Mesendoderm (in vitro differentiated cells): ENCODE data around the gene KCNB1.
A peak's percentile ranks its signal among the peaks of the same experiment; 100 is the strongest.

Source experiments
- DNase-seq: peaks from one replicate; pipeline ENCODE4 v3.0.0; 2013
- H2AK5ac ChIP-seq: 2 replicates; pipeline ENCODE4 v1.6.1; 2013; ENCODE audit warnings: low read length, inconsistent platforms
- H2BK120ac ChIP-seq: 2 replicates; pipeline ENCODE4 v1.6.1; 2013; ENCODE audit warnings: low read depth, mild to moderate bottlenecking, low read length, moderate library complexity, mixed read lengths
- H2BK15ac ChIP-seq: replicated peaks from 2 replicates; pipeline ENCODE4 v1.6.1; 2013; ENCODE audit warnings: low read depth, mild to moderate bottlenecking, moderate library complexity
- H2BK5ac ChIP-seq: 2 replicates; pipeline ENCODE4 v1.6.1; 2013; ENCODE audit warnings: low read length, inconsistent platforms
- H3K18ac ChIP-seq: 2 replicates; pipeline ENCODE4 v1.6.1; 2013; ENCODE audit warnings: mild to moderate bottlenecking, low read length, mixed read lengths
- H3K23ac ChIP-seq: one replicate; pipeline ENCODE4 v1.6.1; 2013; ENCODE audit warnings: low read length
- H3K27ac ChIP-seq: 2 replicates; pipeline ENCODE4 v1.5.1; 2013; ENCODE audit warnings: low read depth, mild to moderate bottlenecking, inconsistent platforms, low read length, moderate library complexity
- H3K27me3 ChIP-seq: 2 replicates; pipeline ENCODE4 v1.6.1; 2013; ENCODE audit warnings: low read length, control low read depth, mild to moderate bottlenecking, inconsistent platforms; ENCODE audit not compliant: insufficient read depth, poor library complexity
- H3K36me3 ChIP-seq: 2 replicates; pipeline ENCODE4 v1.6.1; 2013; ENCODE audit warnings: low read length, inconsistent platforms; ENCODE audit not compliant: control insufficient read depth, insufficient read depth
- H3K4ac ChIP-seq: one replicate; pipeline ENCODE4 v1.6.1; 2013; ENCODE audit warnings: low read depth, mild to moderate bottlenecking, low read length, moderate library complexity
- H3K4me1 ChIP-seq: 2 replicates; pipeline ENCODE4 v1.6.1; 2013; ENCODE audit warnings: low read depth, low read length, inconsistent platforms; ENCODE audit not compliant: control insufficient read depth
- H3K4me2 ChIP-seq: 2 replicates; pipeline ENCODE4 v1.6.1; 2013; ENCODE audit warnings: low read length
- H3K4me3 ChIP-seq: 2 replicates; pipeline ENCODE4 v1.5.1; 2013; ENCODE audit warnings: mild to moderate bottlenecking, low read length
- H3K56ac ChIP-seq: one replicate; pipeline ENCODE4 v1.6.1; 2013; ENCODE audit warnings: low read length
- H3K79me1 ChIP-seq: 2 replicates; pipeline ENCODE4 v1.6.1; 2013; ENCODE audit warnings: low read length, inconsistent platforms
- H3K79me2 ChIP-seq: 2 replicates; pipeline ENCODE4 v1.6.1; 2013; ENCODE audit warnings: mild to moderate bottlenecking, low read length; ENCODE audit not compliant: control insufficient read depth, insufficient read depth
- H3K9ac ChIP-seq: 2 replicates; pipeline ENCODE4 v1.6.1; 2013; ENCODE audit warnings: low read length, inconsistent platforms
- H4K5ac ChIP-seq: one replicate; pipeline ENCODE4 v1.6.1; 2013; ENCODE audit warnings: low read length
- H4K8ac ChIP-seq: one replicate; pipeline ENCODE4 v1.6.1; 2013; ENCODE audit warnings: low read depth, mild to moderate bottlenecking, control low read depth, low read length, moderate library complexity
- WGBS: extraction: QIAGEN DNeasy Blood & Tissue Kit; methylation state at CpG from one replicate; pipeline ENCODE4 v1.1.7; 2013; ENCODE audit warnings: low lambda C conversion rate, missing lambda C conversion rate; ENCODE audit not compliant: insufficient coverage; ENCODE audit errors: extremely low coverage; 5-methylcytosine and 5-hydroxymethylcytosine counted together

Gene KCNB1

GRCh38 chr20:49508435-49509199 is 26.1 kb upstream of the KCNB1 start:
- no peak overlapping the region for H2AK5ac ChIP-seq
- no peak overlapping the region for H3K56ac ChIP-seq
- H3K4ac ChIP-seq: no peak overlapping the region
- H3K36me3 ChIP-seq: no peaks in the 10 kb centered on the region
- no peaks in the 10 kb centered on the region for H3K79me1 ChIP-seq
- no peak overlapping the region for H2BK5ac ChIP-seq
- H3K4me3 ChIP-seq: no peak overlapping the region
- H4K5ac ChIP-seq: no peak overlapping the region
- no peaks in the 10 kb centered on the region for H3K27me3 ChIP-seq
- no peak overlapping the region for H3K9ac ChIP-seq
- H2BK15ac ChIP-seq: no peak overlapping the region
- no peaks in the 10 kb centered on the region for H3K79me2 ChIP-seq
- H3K18ac ChIP-seq: no peak overlapping the region
- no peak overlapping the region for H3K4me2 ChIP-seq
- no peak overlapping the region for H3K23ac ChIP-seq
- no peak overlapping the region for H3K27ac ChIP-seq
- WGBS: no CpG with 5 or more reads among the region's 14 CpGs
- DNase-seq: peak; percentile 72
- H3K4me1 ChIP-seq: no peaks in the 10 kb centered on the region
- H2BK120ac ChIP-seq: no peak overlapping the region
- H4K8ac ChIP-seq: no peak overlapping the region

GRCh38 chr20:49507741-49508434 is 25.4 kb upstream of the KCNB1 start:
- H3K27me3 ChIP-seq: no peaks in the 10 kb centered on the region
- no peak overlapping the region for H2BK15ac ChIP-seq
- no peak overlapping the region for H3K27ac ChIP-seq
- DNase-seq: no peak
- no peak overlapping the region for H3K23ac ChIP-seq
- H2BK5ac ChIP-seq: no peak overlapping the region
- H3K4ac ChIP-seq: no peak overlapping the region
- no peak overlapping the region for H3K4me3 ChIP-seq
- no peak overlapping the region for H4K8ac ChIP-seq
- H3K18ac ChIP-seq: no peak overlapping the region
- no peaks in the 10 kb centered on the region for H3K79me2 ChIP-seq
- H3K4me1 ChIP-seq: no peaks in the 10 kb centered on the region
- no peak overlapping the region for H3K9ac ChIP-seq
- no peaks in the 10 kb centered on the region for H3K36me3 ChIP-seq
- no peaks in the 10 kb centered on the region for H3K79me1 ChIP-seq
- H3K56ac ChIP-seq: no peak overlapping the region
- no CpG with 5 or more reads among the region's 21 CpGs for WGBS
- no peak overlapping the region for H3K4me2 ChIP-seq
- H2BK120ac ChIP-seq: no peak overlapping the region
- no peak overlapping the region for H2AK5ac ChIP-seq
- H4K5ac ChIP-seq: no peak overlapping the region

GRCh38 chr20:49505518-49505917 is 23.1 kb upstream of the KCNB1 start:
- no peak overlapping the region for H2BK15ac ChIP-seq
- no peak overlapping the region for H3K4me2 ChIP-seq
- no peak overlapping the region for H3K18ac ChIP-seq
- H3K4me3 ChIP-seq: no peak overlapping the region
- WGBS: no CpG with 5 or more reads among the region's 9 CpGs
- no peak overlapping the region for H3K23ac ChIP-seq
- H3K4me1 ChIP-seq: no peaks in the 10 kb centered on the region
- no peak overlapping the region for H4K8ac ChIP-seq
- no peak overlapping the region for H4K5ac ChIP-seq
- H3K79me2 ChIP-seq: no peaks in the 10 kb centered on the region
- no peak overlapping the region for H3K9ac ChIP-seq
- no peak overlapping the region for H2AK5ac ChIP-seq
- no peak overlapping the region for H2BK5ac ChIP-seq
- H3K56ac ChIP-seq: no peak overlapping the region
- no peak overlapping the region for H3K4ac ChIP-seq
- no peaks in the 10 kb centered on the region for H3K79me1 ChIP-seq
- no peaks in the 10 kb centered on the region for H3K27me3 ChIP-seq
- H3K27ac ChIP-seq: no peak overlapping the region
- no peak overlapping the region for H2BK120ac ChIP-seq
- H3K36me3 ChIP-seq: no peaks in the 10 kb centered on the region
- peak; percentile 80 for DNase-seq

- Histone ChIP-seq H3K23ac (no peak overlapping the region), H2BK15ac (no peak overlapping the region), H3K79me1 (no peaks in the 10 kb centered on the region), H2BK120ac (no peak overlapping the region), H2AK5ac (no peak overlapping the region), H3K4me2 (no peak overlapping the region), H2BK5ac (no peak overlapping the region), H3K79me2 (no peaks in the 10 kb centered on the region), H3K4me3 (no peak overlapping the region), H3K9ac (no peak overlapping the region), H4K8ac (no peak overlapping the region), H3K4me1 (no peaks in the 10 kb centered on the region), H3K27ac (no peak overlapping the region), H3K36me3 (no peaks in the 10 kb centered on the region), H3K4ac (no peak overlapping the region), H3K56ac (no peak overlapping the region), H3K18ac (no peak overlapping the region), H3K27me3 (no peaks in the 10 kb centered on the region), H4K5ac (no peak overlapping the region)
- no CpG with 5 or more reads among the region's 6 CpGs for WGBS
- no peak for DNase-seq
Measured at GRCh38 chr20:49503176-49503575, 20.7 kb upstream of the KCNB1 start.

- DNase-seq: peak; percentile 82
- WGBS: no CpG with 5 or more reads among the region's 3 CpGs
Measured at GRCh38 chr20:49501917-49502316, 19.4 kb upstream of the KCNB1 start.

More at GRCh38 chr20:49501917-49502316, 19.4 kb upstream of the KCNB1 start:
- Histone ChIP-seq H3K56ac (no peak overlapping the region), H3K4me3 (no peak overlapping the region), H2AK5ac (no peak overlapping the region), H2BK5ac (no peak overlapping the region), H3K4me2 (no peak overlapping the region), H4K5ac (no peak overlapping the region), H3K36me3 (no peaks in the 10 kb centered on the region), H3K79me2 (no peaks in the 10 kb centered on the region), H3K18ac (no peak overlapping the region), H3K4me1 (peaks cover 3% of the 10 kb centered on the region), H3K27me3 (no peaks in the 10 kb centered on the region), H3K27ac (no peak overlapping the region), H2BK15ac (no peak overlapping the region), H2BK120ac (no peak overlapping the region), H4K8ac (no peak overlapping the region), H3K79me1 (no peaks in the 10 kb centered on the region), H3K9ac (no peak overlapping the region), H3K23ac (no peak overlapping the region), H3K4ac (no peak overlapping the region)
